SHP77 (cell line): Measurements from ENCODE around the gene CIC.
A peak's percentile ranks its signal among the peaks of the same experiment; 100 is the strongest.
"Not testable (repeated sequence)": the region's sequence is repeated elsewhere in the genome, so short reads cannot be mapped to it uniquely, and the experiment has no call there.

Source experiments
- DNase-seq, 2 experiments: peaks; one replicate each; lab custom pipeline; 2025; lab: John Stamatoyannopoulos, UW

Gene CIC

DNA sequence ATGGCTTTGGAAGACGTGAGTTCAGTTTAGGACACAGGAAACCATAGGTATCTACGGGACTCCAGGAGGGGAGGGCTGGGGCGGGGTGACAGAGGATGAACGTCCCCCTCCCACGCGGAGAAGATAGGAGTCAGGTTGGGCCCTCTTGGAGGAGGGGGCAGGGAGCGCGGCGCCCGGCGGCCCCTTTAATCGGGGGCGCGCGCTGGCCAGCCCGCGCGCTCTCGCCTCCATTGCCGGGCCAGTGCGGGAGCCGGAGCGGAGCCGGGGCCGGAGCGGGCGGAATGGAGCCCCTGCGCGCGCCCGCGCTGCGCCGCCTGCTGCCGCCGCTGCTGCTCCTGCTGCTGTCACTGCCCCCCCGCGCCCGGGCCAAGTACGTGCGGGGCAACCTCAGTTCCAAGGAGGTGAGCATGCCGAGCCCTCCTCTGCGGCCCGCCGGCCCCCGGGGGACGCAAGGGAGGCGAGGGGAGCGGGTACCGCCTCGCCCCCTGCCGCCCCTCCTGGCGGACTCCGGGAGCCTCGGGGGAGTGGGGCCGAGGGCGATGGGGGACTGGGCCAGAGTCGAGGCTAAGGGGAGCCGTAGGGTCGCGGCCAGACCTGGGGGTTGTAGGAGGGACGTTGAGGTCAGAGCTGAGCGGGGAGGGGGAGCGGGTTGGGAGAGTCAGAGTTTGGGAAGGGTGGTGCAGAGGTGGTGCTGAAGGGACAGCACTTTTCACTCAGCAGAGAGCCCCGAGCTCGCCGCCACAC, 44.2 kb downstream of the CIC start, which contains the start of gene TMEM145:
TMEM145 (plus strand) TSS at position 214 of the 744 bp plus-strand sequence; CDS start at position 282, 68 bp downstream.
- peak in 1 of 2 experiments; percentile 41 for DNase-seq

DNA sequence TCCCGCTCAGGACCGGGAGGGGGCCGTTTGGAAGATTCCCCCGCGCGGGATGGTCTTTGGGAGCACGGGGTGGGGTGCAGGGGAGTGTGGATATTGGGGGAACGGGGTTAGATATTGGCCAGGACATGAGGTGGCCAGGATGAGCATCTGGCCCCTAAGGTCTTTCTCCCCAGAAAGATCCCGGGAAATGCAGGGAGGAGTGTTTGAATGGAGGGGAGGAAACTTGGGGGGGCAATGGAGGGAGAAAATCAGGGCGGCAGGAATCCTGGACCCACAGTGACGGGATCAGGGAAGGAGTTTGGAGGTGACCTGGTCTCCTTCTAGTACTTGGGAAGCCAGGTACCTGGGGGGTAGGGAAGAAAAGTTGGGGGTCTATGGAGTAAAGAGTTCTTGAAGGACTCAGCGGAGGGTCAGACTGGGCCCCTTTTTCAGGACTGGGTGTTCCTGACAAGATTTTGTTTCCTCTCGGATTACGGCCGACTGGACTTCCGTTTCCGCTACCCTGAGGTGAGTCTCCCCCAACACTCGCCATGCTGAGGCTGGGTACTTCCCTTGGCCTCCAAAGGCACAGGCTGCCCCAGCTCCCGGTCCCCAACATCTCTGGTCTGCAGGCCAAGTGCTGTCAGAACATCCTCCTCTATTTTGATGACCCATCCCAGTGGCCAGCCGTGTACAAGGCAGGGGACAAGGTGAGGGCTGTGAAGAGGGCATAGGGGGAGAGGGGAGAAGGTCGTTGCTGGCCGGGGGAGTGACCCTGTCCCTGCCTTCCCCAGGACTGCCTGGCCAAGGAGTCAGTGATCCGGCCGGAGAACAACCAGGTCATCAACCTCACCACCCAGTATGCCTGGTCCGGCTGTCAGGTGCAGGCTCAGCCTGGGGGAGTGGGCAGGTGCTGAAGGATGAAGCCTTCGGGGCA, 45.0 kb downstream of the CIC start:
- DNase-seq = peak; percentile 8 to 17

DNA sequence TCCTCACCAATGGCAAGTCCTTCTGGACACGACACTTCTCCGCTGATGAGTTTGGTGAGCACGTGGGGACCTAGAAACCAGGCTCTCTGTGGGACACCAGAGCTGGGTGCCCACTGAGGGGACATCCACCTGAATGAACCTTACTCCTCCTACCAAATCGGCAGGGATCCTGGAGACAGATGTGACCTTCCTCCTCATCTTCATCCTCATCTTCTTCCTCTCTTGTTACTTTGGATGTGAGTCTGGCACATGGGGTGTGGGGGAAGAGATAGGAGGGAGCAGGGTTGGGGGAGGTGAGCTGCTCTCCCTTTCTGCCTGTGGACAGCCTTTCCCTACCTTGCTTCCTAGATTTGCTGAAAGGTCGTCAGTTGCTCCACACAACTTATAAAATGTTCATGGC, 46.0 kb downstream of the CIC start:
- DNase-seq = no peak

DNA sequence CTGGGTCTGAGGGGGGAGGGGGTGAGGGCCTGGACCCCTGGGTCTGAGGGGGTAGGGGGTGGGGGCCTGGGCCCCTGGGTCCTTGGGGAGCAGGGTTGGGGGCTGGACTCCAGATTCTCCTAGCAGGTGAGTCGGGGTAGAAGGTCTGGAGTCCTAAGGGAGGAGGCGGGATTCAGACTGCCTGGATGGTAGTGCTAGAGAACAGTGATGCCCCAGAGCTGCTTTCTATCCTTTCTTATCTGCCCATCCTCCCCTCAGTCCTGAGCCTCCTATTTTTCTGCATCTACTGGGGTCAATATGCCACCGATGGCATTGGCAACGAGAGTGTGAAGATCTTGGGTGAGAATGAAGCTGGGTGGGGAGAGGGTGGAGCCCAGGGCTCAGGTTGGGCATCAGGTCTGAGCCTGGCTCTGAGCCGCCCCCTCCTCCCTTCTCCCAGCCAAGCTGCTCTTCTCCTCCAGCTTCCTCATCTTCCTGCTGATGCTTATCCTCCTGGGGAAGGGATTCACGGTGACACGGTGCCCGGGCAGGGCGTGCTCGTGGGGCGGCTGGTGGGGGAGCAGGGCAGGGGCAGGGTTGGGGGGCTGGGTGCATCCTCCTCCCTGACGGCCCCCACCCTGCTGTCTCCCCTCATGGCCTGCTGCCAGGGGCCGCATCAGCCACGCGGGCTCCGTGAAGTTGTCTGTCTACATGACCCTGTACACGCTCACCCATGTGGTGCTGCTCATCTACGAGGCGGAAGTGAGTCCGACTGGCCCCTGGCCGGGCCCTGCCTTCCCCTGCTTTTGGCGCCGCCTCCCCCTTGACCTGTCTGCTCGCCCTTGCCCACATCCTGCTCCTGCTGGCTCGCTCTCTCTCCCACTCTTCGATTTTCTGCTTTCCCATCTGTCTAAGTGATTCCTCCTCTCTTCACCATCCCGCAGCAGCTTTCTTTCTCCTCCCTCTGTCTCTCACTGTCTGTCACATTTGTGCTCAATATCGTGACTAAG, 47.5 kb downstream of the CIC start:
- peak in 1 of 2 experiments; percentile 17 for DNase-seq

DNA sequence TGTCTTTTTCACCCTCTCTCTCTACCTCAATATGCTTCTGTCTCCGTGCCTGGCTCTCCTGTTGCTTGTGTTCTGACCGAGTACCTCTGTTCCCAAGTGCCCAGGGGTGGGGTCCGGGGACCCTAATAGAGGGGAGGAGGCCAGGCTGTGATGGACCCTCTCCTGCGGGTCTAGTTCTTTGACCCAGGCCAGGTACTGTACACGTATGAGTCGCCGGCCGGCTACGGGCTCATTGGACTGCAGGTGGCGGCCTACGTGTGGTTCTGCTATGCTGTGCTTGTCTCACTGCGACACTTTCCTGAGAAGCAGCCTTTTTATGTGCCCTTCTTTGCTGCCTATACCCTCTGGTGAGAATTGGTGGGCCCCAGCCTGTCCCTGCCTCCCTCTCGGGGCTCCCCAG, 48.5 kb downstream of the CIC start:
- no peak for DNase-seq

DNA sequence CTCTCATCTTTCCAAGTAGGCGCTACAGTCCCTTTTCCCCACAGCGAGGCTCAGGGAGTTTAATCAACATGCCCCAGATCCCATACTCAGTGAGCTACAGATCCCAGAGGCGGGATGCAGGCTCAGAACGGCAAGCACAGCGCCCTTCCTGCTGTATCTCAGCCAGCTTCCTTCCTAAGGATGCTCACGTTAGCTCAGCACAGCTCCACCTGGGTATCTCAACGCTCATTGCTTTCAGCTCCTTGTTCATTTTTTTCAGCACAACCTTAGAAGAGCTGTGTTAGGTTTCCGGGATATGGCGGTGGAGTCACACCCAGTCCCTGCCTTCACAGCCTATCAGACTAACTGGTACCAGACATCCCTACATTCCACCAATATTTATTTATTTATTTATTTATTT, 53.3 kb downstream of the CIC start:
- DNase-seq = no peak

DNA sequence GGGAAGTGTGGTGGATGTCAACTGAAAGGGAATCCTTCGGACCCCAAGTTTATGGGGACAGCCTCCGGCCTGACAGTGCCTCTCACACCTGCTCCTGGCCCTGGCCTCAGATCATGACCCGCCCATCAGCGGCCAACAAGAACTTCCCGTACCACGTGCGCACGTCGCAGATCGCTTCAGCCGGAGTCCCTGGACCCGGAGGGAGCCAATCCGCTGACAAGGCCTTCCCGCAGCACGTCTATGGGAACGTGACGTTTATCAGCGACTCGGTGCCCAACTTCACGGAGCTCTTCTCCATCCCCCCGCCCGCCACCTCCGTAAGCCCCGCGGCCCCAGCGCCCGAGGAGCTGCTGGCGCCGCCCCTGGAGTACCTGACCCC, 54.4 kb downstream of the CIC start:
- DNase-seq = no peak

DNA sequence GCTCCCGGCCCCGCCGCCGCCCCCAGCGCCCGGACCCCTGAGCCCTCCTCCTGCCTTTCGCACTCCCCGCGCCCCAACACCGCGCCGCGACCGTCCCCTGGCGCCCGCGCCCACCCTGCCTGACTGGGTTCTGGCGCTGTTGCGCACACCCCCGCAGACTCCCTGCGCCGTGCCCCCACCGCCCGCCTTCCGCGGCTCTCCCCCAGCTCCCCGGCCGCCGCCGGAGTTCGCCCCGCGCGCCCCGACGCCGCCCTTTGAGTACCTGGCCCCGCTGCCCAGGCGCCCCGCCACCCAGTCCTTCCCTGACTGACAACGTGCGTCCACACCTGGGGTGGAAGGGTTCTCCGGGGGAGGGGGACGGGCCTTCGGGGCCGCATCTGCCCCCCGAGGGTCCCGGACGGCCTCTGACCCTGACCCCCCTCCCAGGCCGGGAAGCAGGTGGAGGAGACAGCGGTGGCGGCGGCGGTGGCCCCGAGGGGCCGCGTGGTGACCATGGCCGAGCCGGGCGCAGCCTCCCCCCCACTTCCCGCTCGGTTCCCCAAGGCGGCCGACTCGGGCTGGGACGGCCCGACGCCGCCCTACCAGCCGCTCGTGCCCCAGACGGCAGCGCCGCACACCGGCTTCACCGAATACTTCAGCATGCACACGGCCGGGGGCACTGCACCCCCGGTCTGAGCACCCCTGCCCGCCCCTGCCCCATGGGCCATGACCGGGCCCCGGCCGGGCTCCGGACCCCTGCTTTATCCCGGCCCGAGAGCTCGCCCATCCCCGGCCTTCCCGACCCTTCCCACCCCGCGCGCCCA, 55.0 kb downstream of the CIC start:
- no peak for DNase-seq

DNA sequence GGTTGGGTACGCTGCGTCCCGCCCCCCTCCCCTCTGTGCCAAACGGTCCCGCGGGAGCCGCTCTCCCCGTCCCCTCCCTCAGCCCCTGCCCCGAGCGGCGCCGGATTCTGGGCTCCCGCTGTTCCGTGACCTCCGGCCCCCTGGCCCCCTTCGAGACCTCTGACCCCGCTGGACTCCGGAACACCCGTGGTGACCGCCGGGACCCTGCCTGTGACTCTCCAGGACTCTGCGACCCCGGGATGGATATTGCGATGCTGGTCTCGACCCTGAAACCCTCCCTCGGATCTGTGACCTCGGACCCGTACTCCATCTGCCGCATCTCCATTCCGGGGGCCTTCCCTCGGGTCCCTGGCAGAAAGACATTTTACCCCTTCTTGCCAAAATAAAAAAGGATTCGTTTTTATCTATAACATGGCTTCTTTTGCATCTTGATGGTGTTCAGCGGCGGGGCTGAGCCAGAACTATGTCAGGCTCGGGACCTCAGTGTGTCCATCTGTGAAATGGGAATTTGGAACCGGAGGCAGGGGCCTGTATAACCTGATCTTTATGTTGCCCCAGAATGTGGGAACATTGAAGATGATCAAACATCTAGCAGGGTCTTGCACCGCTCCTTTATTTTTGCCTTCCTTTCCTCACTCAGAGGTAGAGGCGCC, 55.7 kb downstream of the CIC start:
- no peak for DNase-seq

DNA sequence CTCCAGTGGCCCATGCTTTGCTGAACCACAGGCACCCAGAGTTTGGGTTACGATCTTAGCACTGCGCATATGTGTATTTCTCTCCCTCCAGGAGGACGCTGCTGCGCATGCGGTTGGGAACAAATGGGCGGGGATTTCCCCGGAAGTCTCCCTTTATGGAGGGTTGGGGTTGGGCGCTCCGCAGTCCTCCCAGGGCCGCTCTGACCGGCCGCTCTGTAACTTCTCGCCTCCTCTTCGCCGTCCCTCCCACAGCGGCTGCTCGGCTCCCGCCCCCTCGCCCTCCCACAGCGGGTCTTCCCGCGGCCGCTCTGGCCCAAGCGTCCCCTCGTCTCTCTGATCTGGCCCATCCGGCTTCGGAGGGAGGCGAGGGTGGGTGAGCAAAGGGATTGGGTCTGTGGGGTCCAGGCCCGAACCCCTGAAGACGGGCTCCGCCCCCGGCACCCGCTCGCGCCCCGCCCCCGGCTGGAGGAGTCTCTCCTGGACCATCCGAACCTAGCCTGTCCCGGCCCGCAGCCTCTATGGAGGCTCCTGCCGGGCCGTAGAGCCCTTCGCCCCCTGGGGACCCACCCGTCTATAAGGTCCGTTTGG, 56.4 kb downstream of the CIC start, which contains the start of gene MEGF8:
MEGF8 (plus strand) TSS at position 328 of the 588 bp plus-strand sequence. CDS start 609 bp downstream, outside the sequence.
- DNase-seq = peak; percentile 96 to 98

DNA sequence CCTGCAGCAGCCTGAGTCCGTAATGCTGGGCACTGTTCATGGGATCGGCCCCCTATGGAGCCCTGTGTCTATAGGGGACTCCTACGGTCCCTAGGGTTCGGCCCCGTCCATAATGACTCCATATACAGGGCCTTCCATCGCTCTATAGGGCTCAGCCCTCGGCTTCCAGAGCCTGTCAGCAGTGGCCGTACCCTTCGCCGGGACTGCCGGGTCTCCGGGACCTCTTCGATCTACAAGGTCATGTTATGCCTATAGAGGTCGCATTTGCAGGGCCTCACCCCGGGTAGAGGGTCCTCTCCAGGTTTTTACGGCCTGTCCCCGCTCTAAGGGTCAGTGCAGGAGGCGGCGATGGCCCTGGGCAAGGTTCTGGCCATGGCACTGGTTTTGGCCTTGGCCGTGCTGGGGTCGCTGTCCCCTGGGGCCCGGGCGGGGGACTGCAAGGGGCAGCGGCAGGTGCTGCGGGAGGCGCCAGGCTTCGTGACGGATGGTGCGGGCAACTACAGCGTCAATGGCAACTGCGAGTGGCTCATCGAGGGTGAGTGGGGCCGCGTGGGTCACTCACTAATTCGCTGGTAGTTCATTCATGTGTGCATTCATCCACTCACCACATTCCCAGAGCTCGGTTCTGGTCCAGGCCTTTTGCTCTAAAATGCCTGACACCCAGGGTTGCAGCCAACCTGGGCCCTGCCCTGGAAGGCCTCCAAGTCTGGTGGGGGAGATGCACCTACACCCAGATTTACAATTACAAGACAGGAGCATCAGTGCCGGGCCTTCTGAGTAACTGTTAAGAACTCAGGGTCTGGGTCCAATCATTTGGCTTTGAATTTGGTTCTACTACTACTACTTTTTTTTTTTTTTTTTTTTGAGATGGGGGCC, 57.1 kb downstream of the CIC start:
- peak in 1 of 2 experiments; percentile 8 for DNase-seq

DNA sequence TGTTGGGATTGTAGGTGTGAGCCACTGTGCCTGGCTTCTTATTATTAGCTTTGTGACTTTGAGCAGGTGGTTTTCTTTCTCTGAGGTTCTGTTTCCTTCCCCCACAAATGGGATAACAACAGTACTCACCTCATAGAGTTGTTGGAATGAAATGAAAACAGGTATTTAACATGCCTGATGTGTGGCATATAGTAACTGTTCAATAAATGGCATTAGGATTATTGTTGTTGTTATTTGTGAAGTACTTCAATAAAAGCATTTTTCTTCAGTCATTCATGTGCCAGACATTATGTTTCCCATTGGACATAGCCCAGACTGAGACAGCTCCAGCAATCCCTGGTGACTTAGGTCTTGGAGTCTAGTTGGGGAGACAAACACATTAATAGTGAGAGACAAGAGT, 57.9 kb downstream of the CIC start:
- no peak for DNase-seq

DNA sequence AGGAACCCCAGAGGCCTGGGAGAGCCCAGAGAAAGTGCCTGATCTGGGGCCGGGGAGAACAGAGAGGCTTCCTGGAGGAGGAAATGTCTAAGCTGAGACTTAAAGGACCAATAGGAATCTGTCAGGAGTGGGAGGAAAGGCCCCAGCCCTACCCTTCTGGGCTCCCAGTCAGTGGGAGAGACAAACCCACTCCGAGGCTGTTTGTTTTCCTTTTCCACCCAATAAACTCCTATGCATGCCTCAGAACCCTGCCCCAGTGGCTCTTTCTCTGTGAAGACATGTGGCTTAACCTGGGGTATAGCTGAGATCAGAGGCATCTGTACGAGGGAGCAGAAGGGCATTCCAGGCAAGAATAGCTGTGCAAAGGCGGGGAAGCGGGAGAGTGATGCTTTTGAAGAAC, 58.3 kb downstream of the CIC start:
- no peak for DNase-seq

DNA sequence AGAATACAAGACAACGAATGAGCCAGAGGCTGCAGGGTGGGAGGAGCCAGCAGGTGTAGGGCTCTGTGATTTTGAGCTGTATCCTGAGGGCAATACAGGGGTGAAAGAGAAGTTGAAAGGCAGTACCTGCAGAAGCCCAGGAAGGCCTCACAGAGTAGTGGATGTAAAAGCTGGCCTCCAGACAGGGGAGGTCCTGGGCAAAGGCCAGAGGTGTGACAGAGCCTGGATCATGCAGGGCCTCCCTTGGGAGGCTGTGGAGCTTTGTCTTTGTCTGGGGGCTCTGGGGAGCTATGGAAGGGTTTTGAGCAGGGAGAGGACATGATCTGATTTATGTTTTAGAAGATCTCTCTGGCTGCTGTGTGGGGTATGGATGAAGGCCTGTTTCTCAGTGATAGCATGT, 59.1 kb downstream of the CIC start:
- no peak for DNase-seq

DNA sequence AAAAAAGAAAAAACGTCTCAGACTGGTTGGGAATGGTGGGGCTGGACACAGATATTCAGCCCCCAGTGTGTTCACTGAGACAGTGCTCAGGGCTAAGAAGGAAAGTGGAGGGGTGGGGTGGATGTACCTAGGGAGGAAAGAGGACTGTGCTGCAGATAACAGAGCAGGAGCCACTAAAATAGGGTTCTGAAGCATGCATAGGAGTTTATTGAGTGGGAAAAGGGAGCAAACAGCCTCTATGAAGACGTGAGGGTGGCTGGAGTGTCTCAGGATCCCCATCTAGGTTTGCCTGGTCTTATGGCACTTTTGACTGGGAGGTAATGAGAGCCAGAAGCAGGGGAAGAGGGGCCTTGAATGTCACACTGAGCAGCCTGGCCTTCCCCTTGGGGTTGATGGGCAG, 59.8 kb downstream of the CIC start:
- DNase-seq = no peak

DNA sequence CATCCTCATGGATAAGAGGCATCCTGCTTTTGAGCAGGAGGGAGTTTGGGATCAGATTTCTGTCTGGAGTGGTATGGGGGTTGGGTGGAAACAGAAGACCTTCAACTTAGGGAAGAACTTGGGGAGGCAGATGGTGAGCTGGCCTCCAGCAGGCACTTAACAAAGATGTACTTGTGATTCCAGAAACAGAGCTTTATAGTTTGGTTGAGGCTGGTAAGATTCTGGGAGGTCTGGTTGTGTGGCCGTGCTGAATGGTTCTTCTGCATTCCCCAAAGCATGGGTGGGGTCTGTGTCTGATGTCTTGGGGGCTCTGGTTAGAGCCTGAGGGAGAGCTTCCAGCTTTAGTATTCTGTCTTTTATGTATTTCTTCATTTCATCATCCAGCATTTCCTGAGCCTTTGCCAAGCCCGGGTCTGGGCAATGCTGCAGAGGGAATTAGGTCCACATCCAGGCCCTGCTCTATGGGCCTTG, 61.2 kb downstream of the CIC start:
- no peak for DNase-seq

DNA sequence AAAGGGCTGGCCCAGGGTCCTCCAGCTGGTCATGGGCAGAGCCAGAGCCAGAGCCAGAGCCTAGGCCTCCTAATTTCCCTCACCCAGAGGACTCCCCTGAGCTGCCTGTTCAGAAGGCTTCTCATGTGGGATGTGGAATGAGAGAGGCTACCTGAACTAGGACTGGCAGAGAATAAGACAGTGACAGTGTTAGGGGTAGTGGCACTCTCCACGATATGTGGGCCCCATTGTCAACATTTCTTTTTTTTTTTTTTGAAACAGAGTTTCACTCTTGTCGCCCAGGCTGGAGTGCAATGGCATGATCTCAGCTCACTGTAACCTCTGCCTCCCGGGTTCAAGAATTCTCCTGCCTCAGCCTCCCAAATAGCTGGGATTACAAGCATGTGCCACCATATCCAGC, 62.3 kb downstream of the CIC start:
- not testable (repeated sequence) for DNase-seq

DNA sequence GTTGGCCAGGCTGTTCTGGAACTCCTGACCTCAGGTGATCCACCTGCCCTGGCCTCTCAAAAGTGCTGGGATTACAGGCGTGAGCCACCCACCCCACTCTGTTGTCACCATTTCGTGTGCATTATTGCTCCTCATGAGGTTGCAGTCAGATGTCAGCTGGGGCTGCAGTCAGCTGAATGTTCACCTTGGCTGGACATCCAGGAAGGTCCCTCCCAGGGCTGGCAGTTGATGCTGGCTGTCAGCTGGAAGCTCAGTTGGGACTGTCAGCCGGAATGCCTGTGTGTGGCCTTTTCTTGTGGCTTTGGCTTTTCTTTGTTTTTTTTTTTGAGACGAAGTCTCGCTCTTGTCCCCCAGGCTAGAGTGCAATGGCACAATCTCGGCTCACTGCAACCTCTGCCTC, 63.0 kb downstream of the CIC start:
- no peak for DNase-seq

DNA sequence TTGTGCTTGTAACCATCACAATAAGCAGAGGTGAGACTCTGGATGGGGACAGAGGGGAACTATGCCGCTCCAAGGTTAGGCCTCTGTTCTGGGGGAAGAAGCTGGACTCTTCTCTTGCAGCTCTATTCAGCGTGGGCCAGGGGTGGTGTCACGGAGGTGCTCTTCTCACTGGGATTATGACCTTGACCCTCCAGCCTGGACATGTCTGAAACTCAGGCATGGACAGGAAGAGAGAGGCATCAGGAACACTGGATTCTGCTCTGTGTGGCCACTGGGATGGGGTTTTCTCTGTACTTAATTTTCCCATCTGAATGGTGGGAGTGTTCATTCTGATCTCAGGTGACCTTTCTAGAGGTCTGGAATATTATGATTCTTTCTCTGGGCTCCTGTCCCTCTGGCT, 64.0 kb downstream of the CIC start:
- no peak for DNase-seq
